HG03457 (cell line): Measurements from ENCODE around the gene INTS11.

Experiments used
- ATAC-seq: cut with Tn5 transposase; IDR thresholded peaks from one replicate; pipeline ENCODE4 v1.9.1; 2021; ENCODE audit warnings: moderate number of reproducible peaks; ENCODE audit not compliant: unreplicated experiment

INTS11 gene

DNA sequence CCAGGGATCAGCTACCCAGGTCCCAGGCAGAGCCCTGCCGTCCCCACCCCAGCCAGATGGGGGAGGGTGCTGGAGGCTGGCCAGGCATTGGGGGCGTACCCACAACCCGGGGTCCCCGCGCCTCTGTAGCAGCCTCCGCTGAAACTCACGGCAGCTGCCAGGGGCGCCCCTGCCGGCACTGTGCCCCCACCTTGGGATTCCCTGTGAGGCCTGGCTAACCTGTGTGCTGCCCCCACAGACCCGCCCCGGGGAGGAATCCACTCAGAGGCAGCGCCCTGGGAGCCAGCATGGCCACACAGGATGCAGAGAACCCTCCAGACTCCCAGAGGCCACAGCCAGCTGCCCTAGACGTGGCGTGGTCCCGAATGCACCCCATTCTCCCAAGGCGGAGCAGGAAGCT is 20.9 kb upstream of the INTS11 start:
- ATAC-seq = no peak

- no peak for ATAC-seq
Observed at GRCh38 chr1:1344655-1345361, 20.3 kb upstream of the INTS11 start.

GRCh38 chr1:1343811-1344421 is 19.5 kb upstream of the INTS11 start:
- ATAC-seq = no peak

GRCh38 chr1:1342584-1343115 is 18.2 kb upstream of the INTS11 start:
- no peak for ATAC-seq

- no peak for ATAC-seq
Observed at GRCh38 chr1:1342061-1342562, 17.7 kb upstream of the INTS11 start.

DNA sequence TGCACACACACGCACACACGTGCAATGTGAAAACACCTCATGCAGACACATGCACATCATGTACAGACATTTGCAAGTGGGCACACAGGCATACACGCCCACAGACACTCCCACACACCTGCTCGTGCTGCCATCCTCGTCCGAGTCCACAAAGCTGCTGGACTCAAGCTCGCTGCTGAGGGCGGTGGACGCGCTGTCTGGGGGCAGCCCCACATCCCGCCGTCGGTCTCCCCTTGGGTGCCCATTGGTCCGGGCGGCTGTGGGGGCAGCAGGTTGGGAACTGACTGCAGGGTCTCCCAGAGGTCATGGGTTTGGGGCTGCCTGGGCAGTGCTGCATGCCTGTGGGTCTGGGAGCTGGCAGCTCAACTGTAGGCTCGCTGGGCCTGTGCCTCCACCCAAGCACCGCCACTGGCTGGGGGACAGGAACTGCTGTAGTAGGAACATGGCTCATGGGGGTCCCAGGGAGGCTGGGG is 17.1 kb upstream of the INTS11 start:
- no peak for ATAC-seq

- no peak for ATAC-seq
Observed at GRCh38 chr1:1340791-1341548, 16.5 kb upstream of the INTS11 start.

GRCh38 chr1:1340185-1340584 is 15.7 kb upstream of the INTS11 start:
- ATAC-seq = no peak

DNA sequence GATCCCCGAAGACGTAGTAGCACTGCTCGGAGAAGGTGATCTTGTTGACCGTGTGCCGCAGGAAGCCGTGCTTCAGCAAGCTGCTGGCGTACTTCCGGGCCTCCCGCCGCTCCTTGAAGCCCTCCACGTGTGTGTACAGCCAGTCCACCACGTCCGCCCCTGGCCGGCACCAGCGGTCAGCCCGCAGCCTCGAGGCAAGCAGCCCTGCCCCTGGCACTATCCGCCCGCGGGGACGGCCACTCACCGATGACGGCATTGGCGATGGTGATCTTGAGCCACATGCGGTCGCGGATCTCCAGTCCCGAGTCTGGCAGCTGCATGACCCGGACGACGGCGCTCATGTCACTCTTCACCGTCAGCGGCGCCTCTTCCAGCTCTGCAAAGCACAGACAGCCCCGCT is 13.8 kb upstream of the INTS11 start:
- ATAC-seq = no peak

- no peak for ATAC-seq
Observed at GRCh38 chr1:1337793-1338147, 13.3 kb upstream of the INTS11 start.

- ATAC-seq = no peak
Observed at GRCh38 chr1:1336931-1337792, 12.7 kb upstream of the INTS11 start.

DNA sequence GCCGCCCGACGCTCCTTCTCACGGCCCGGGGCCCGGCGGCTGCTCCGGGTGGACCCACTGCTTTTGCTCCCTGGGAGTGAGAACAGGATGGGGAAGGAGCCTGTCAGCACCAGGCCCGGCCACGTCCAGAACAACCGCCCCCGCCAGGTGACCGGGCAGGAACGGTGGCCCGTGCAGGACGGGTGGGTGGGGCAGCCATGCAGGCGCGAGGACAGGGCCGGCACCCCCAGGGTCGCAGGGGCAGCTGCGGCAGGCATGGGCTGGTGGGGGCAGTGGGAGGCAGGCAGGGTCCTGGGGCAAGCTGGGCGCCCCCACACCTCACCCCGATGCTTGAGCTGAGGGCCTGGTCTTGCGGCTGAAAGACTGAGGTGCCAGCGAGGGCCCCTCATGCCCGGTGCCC is 12.0 kb upstream of the INTS11 start:
- no peak for ATAC-seq

- no peak for ATAC-seq
Observed at GRCh38 chr1:1335792-1336248, 11.4 kb upstream of the INTS11 start.

- ATAC-seq = no peak
Observed at GRCh38 chr1:1335283-1335682, 10.8 kb upstream of the INTS11 start.

- no peak for ATAC-seq
Observed at GRCh38 chr1:1334835-1335234, 10.4 kb upstream of the INTS11 start.

DNA sequence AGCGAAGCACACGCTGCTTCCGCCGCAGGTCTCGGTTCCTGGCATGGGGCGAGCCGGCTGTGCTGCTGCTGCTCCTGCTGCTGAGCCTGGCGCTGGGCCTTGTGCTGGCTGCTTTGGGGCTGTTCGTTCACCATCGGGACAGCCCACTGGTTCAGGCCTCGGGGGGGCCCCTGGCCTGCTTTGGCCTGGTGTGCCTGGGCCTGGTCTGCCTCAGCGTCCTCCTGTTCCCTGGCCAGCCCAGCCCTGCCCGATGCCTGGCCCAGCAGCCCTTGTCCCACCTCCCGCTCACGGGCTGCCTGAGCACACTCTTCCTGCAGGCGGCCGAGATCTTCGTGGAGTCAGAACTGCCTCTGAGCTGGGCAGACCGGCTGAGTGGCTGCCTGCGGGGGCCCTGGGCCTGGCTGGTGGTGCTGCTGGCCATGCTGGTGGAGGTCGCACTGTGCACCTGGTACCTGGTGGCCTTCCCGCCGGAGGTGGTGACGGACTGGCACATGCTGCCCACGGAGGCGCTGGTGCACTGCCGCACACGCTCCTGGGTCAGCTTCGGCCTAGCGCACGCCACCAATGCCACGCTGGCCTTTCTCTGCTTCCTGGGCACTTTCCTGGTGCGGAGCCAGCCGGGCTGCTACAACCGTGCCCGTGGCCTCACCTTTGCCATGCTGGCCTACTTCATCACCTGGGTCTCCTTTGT is 9.2 kb upstream of the INTS11 start:
- ATAC-seq = no peak

DNA sequence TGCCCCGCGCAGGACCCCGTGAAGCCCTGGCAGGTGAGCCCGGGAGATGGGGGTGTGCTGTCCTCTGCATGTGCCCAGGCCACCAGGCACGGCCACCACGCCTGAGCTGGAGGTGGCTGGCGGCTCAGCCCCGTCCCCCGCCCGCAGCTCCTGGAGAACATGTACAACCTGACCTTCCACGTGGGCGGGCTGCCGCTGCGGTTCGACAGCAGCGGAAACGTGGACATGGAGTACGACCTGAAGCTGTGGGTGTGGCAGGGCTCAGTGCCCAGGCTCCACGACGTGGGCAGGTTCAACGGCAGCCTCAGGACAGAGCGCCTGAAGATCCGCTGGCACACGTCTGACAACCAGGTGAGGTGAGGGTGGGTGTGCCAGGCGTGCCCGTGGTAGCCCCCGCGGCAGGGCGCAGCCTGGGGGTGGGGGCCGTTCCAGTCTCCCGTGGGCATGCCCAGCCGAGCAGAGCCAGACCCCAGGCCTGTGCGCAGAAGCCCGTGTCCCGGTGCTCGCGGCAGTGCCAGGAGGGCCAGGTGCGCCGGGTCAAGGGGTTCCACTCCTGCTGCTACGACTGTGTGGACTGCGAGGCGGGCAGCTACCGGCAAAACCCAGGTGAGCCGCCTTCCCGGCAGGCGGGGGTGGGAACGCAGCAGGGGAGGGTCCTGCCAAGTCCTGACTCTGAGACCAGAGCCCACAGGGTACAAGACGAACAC is 8.5 kb upstream of the INTS11 start:
- ATAC-seq = no peak

DNA sequence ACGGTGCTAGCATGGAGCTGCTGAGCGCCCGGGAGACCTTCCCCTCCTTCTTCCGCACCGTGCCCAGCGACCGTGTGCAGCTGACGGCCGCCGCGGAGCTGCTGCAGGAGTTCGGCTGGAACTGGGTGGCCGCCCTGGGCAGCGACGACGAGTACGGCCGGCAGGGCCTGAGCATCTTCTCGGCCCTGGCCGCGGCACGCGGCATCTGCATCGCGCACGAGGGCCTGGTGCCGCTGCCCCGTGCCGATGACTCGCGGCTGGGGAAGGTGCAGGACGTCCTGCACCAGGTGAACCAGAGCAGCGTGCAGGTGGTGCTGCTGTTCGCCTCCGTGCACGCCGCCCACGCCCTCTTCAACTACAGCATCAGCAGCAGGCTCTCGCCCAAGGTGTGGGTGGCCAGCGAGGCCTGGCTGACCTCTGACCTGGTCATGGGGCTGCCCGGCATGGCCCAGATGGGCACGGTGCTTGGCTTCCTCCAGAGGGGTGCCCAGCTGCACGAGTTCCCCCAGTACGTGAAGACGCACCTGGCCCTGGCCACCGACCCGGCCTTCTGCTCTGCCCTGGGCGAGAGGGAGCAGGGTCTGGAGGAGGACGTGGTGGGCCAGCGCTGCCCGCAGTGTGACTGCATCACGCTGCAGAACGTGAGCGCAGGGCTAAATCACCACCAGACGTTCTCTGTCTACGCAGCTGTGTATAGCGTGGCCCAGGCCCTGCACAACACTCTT is 7.7 kb upstream of the INTS11 start:
- ATAC-seq = no peak
